Naive thymus-derived CD8-positive, alpha-beta T cell (primary cell): ENCODE results near the gene HNRNPL. TPM values are rescaled to one million over a fixed set of nuclear protein-coding genes. Genes with fewer than 3 reads are reported as not detected.
"Not testable (repeated sequence)": the region's sequence is repeated elsewhere in the genome, so short reads cannot be mapped to it uniquely, and the experiment has no call there.

ENCODE experiments used
- ATAC-seq, 2 donors: fragments of 150-1000 bp; cut with Tn5 transposase in 1 of 2; sonication (Bioruptor Pico), chemical (Tn5 transposase) in 1 of 2; 1 replicate in 1 of 2; 2 replicates in 1 of 2; pipeline ENCODE4 v1.10.0; 2021; ENCODE audit warnings: mild to moderate bottlenecking in 2 of 2, moderate library complexity in 2 of 2
- POLR2A ChIA-PET: fragments of 350-600 bp; sonication (Branson Sonifier 250); formaldehyde crosslinking; loops from one replicate; lab custom pipeline; 2021; ENCODE audit warnings: antibody characterized with exemption; lab: Charles Lee
- DNase-seq, 10 donors: peaks; one replicate each; pipeline versions ENCODE4 v3.0.0 to v3.0.0-alpha.2; 2020 to 2022
- H3K27ac Mint-ChIP-seq, 10 donors: one replicate each; pipeline ENCODE4 v1.8.0; 2020 to 2022; ENCODE audit warnings: mild to moderate bottlenecking in 10 of 10, mixed read lengths in 10 of 10, moderate library complexity in 4 of 10, inconsistent platforms in 1 of 10
- H3K27me3 Mint-ChIP-seq, 5 donors: one replicate each; pipeline ENCODE4 v1.8.0; 2021 to 2022; ENCODE audit warnings: mixed read lengths in 5 of 5
- H3K36me3 Mint-ChIP-seq, 3 donors: one replicate each; pipeline ENCODE4 v1.8.0; 2020 to 2022; ENCODE audit warnings: mixed read lengths in 3 of 3, mild to moderate bottlenecking in 2 of 3, inconsistent platforms in 1 of 3
- H3K4me1 Mint-ChIP-seq, 4 donors: one replicate each; pipeline ENCODE4 v1.8.0; 2021 to 2022; ENCODE audit warnings: mixed read lengths in 4 of 4
- H3K4me3 Mint-ChIP-seq, 10 donors: one replicate each; pipeline ENCODE4 v1.8.0; 2020 to 2022; ENCODE audit warnings: mild to moderate bottlenecking in 10 of 10, mixed read lengths in 10 of 10, moderate library complexity in 6 of 10, inconsistent platforms in 1 of 10
- H3K9me3 Mint-ChIP-seq, 9 donors: one replicate each; pipeline ENCODE4 v1.8.0; 2020 to 2022; ENCODE audit warnings: mixed read lengths in 9 of 9, mild to moderate bottlenecking in 3 of 9, inconsistent platforms in 1 of 9, moderate library complexity in 1 of 9
- polyA plus RNA-seq, 3 donors: library from polyadenylated mRNA; unstranded; fragments of 300-500 nt; fragmentation: Illumina TruSeq; gene quantifications; one replicate each; pipeline ENCODE4 v1.2.3, GENCODE V29; 2021
- total RNA-seq, 8 experiments: library from RNA in 2 of 8; stranded (reverse) in 2 of 8; gene quantifications; one replicate each; pipeline ENCODE4 v1.2.3 and lab custom pipeline; 2021 to 2026

The HNRNPL gene
- total and polyA plus RNA-seq, 5 experiments from 2014 or later, result 70.6 to 406 (median 77.6) TPM

GRCh38 chr19:38836983-38837626 lies 12.7 kb downstream of the HNRNPL start:
- Mint-ChIP-seq H3K9me3 (peaks cover 0 to 4% (median 0%) of the 10 kb centered on the region in 9 donors), H3K27me3 (peaks cover 0 to 3% (median 0%) of the 10 kb centered on the region in 5 donors), H3K4me1 (peaks cover 13 to 44% (median 38%) of the 10 kb centered on the region in 4 donors), H3K27ac (peak overlapping the region in 5 of 10 donors; percentile 18 to 69 (median 44)), H3K4me3 (peak overlapping the region in 1 of 10 donors; percentile 48), H3K36me3 (peaks cover 0 to 67% (median 31%) of the 10 kb centered on the region in 3 donors)
- no peak for ATAC-seq
- POLR2A ChIA-PET, result interaction anchor here (1.2 to 4.0 kb wide), 3 partner anchors 12 to 32 kb away, joined by 4 to 26 read pairs (median 7); no protein-coding TSS in a partner anchor
- no peak for DNase-seq

GRCh38 chr19:38836159-38836982 lies 13.4 kb downstream of the HNRNPL start:
- DNase-seq (no peak), ATAC-seq (no peak)
- Mint-ChIP-seq H3K27me3 (no peaks in the 10 kb centered on the region), H3K4me1 (peaks cover 12 to 41% (median 38%) of the 10 kb centered on the region in 4 donors), H3K9me3 (no peaks in the 10 kb centered on the region), H3K27ac (peak overlapping the region in 8 of 10 donors; percentile 18 to 73 (median 51)), H3K36me3 (peaks cover 0 to 60% (median 26%) of the 10 kb centered on the region in 3 donors), H3K4me3 (peak overlapping the region in 1 of 10 donors; percentile 10)
- POLR2A ChIA-PET, result interaction anchor here (0.9 to 1.8 kb wide), 4 partner anchors 13 to 40 kb away, joined by 3 to 7 read pairs (median 4); no protein-coding TSS in a partner anchor

GRCh38 chr19:38834590-38834989 lies 15.2 kb downstream of the HNRNPL start:
- Mint-ChIP-seq H3K9me3 (no peaks in the 10 kb centered on the region), H3K27ac (peak overlapping the region in 2 of 10 donors; percentile 14 to 75), H3K4me3 (no peak overlapping the region), H3K4me1 (peaks cover 15 to 42% (median 34%) of the 10 kb centered on the region in 4 donors), H3K36me3 (peaks cover 0 to 51% (median 21%) of the 10 kb centered on the region in 3 donors), H3K27me3 (no peaks in the 10 kb centered on the region)
- no peak for DNase-seq
- ATAC-seq, result no peak
- POLR2A ChIA-PET, result interaction anchor here (0.5 to 5.6 kb wide), 5 partner anchors 10 to 181 kb away, joined by 3 to 88 read pairs (median 3); partner anchors contain the start of genes HNRNPL and RINL

- H3K36me3 Mint-ChIP-seq, result peaks cover 0 to 49% (median 20%) of the 10 kb centered on the region in 3 donors
- peak overlapping the region in 6 of 10 donors; percentile 5 to 69 (median 25) for H3K27ac Mint-ChIP-seq
- H3K4me1 Mint-ChIP-seq, result peaks cover 12 to 44% (median 31%) of the 10 kb centered on the region in 4 donors
- no peaks in the 10 kb centered on the region for H3K9me3 Mint-ChIP-seq
- H3K4me3 Mint-ChIP-seq, result no peak overlapping the region
- DNase-seq, result no peak
- ATAC-seq, result no peak
- no peaks in the 10 kb centered on the region for H3K27me3 Mint-ChIP-seq
- POLR2A ChIA-PET, result interaction anchor here (0.8 to 5.6 kb wide), 5 partner anchors 8 to 16 kb away, joined by 3 to 88 read pairs (median 3); partner anchors contain the start of gene HNRNPL
Observed at GRCh38 chr19:38834104-38834490, 15.7 kb downstream of the HNRNPL start.

- Mint-ChIP-seq H3K4me3 (peak overlapping the region in 2 of 10 donors; percentile 30 to 43), H3K27me3 (no peaks in the 10 kb centered on the region), H3K4me1 (peaks cover 8 to 41% (median 27%) of the 10 kb centered on the region in 4 donors), H3K9me3 (no peaks in the 10 kb centered on the region), H3K36me3 (peaks cover 0 to 47% (median 17%) of the 10 kb centered on the region in 3 donors), H3K27ac (peak overlapping the region in 2 of 10 donors; percentile 25 to 71)
- ATAC-seq (no peak), DNase-seq (no peak)
- POLR2A ChIA-PET, result interaction anchor here (0.6 to 5.6 kb wide), 4 partner anchors 9 to 37 kb away, joined by 3 to 88 read pairs (median 3); partner anchors contain the start of gene HNRNPL
Observed at GRCh38 chr19:38833092-38833425, 16.7 kb downstream of the HNRNPL start.

- no peaks in the 10 kb centered on the region for H3K9me3 Mint-ChIP-seq
- ATAC-seq (no peak), DNase-seq (peak in 1 of 10 donors; percentile 13)
- H3K27ac Mint-ChIP-seq, result peak overlapping the region; percentile 87 to 99 (median 96)
- H3K4me1 Mint-ChIP-seq, result peaks cover 9 to 53% (median 44%) of the 10 kb centered on the region in 4 donors
- POLR2A ChIA-PET, result interaction anchor here (0.6 to 5.6 kb wide), 14 partner anchors 9 to 574 kb away, joined by 3 to 88 read pairs (median 4); partner anchors contain the start of genes EIF3K, HNRNPL and RINL
- H3K36me3 Mint-ChIP-seq, result peaks cover 0 to 44% (median 12%) of the 10 kb centered on the region in 3 donors
- H3K27me3 Mint-ChIP-seq, result no peaks in the 10 kb centered on the region
- peak overlapping the region; percentile 90 to 97 (median 94) for H3K4me3 Mint-ChIP-seq
Observed at GRCh38 chr19:38831142-38831605, 18.6 kb downstream of the HNRNPL start.

- POLR2A ChIA-PET, result interaction anchor here (0.6 to 5.6 kb wide), 7 partner anchors 13 to 1708 kb away, joined by 3 to 88 read pairs (median 5); partner anchors contain the start of genes HNRNPL and RINL
- no peak for DNase-seq
- no peaks in the 10 kb centered on the region for H3K9me3 Mint-ChIP-seq
- ATAC-seq, result no peak
- no peaks in the 10 kb centered on the region for H3K27me3 Mint-ChIP-seq
- H3K27ac Mint-ChIP-seq, result peak overlapping the region in 7 of 10 donors; percentile 87 to 99 (median 95)
- H3K36me3 Mint-ChIP-seq, result peaks cover 0 to 38% (median 12%) of the 10 kb centered on the region in 3 donors
- H3K4me3 Mint-ChIP-seq, result peak overlapping the region; percentile 90 to 97 (median 94)
- H3K4me1 Mint-ChIP-seq, result peaks cover 9 to 59% (median 49%) of the 10 kb centered on the region in 4 donors
Observed at GRCh38 chr19:38830039-38830733, 19.6 kb downstream of the HNRNPL start.

- not testable (repeated sequence) for H3K9me3 Mint-ChIP-seq, H3K27ac Mint-ChIP-seq, ATAC-seq, H3K27me3 Mint-ChIP-seq, DNase-seq
- POLR2A ChIA-PET, result interaction anchor here (0.6 kb wide), 1 partner anchor 64 kb away, joined by 3 read pairs; no protein-coding TSS in a partner anchor
- Mint-ChIP-seq H3K4me1 (peaks cover 12 to 67% (median 59%) of the 10 kb centered on the region in 4 donors), H3K4me3 (peak overlapping the region in 2 of 10 donors; percentile 95 to 97), H3K36me3 (peaks cover 0 to 47% (median 12%) of the 10 kb centered on the region in 3 donors)
Observed at GRCh38 chr19:38829203-38829602, 20.6 kb downstream of the HNRNPL start.

GRCh38 chr19:38826856-38827551 lies 22.8 kb downstream of the HNRNPL start:
- peak overlapping the region in 2 of 10 donors; percentile 14 to 34 for H3K4me3 Mint-ChIP-seq
- no peaks in the 10 kb centered on the region for H3K27me3 Mint-ChIP-seq
- DNase-seq (no peak), ATAC-seq (no peak)
- peaks cover 20 to 69% (median 60%) of the 10 kb centered on the region in 4 donors for H3K4me1 Mint-ChIP-seq
- POLR2A ChIA-PET, result interaction anchor here (0.7 to 1.2 kb wide), 2 partner anchors 15 kb away, joined by 3 to 5 read pairs; no protein-coding TSS in a partner anchor
- H3K9me3 Mint-ChIP-seq, result no peaks in the 10 kb centered on the region
- H3K27ac Mint-ChIP-seq, result peak overlapping the region in 3 of 10 donors; percentile 20 to 55 (median 33)
- peaks cover 0 to 64% (median 21%) of the 10 kb centered on the region in 3 donors for H3K36me3 Mint-ChIP-seq

- H3K27me3 Mint-ChIP-seq, H3K9me3 Mint-ChIP-seq, H3K4me3 Mint-ChIP-seq, ATAC-seq, DNase-seq, H3K27ac Mint-ChIP-seq: not testable (repeated sequence)
- POLR2A ChIA-PET, result interaction anchor here (1.2 kb wide), 1 partner anchor 16 kb away, joined by 3 read pairs; no protein-coding TSS in a partner anchor
- Mint-ChIP-seq H3K36me3 (peaks cover 0 to 65% (median 21%) of the 10 kb centered on the region in 3 donors), H3K4me1 (peaks cover 15 to 68% (median 51%) of the 10 kb centered on the region in 4 donors)
Observed at GRCh38 chr19:38825936-38826335, 23.9 kb downstream of the HNRNPL start.
